PC-9 (cell line): ENCODE data around the gene IL22RA2. TPM values are rescaled to one million over a fixed set of nuclear protein-coding genes. Genes with fewer than 3 reads are reported as not detected.

Experiments
- BruUV-seq: library from RNA; stranded (reverse); fragments of 400-500 nt; replicated peaks from 2 replicates; lab custom pipeline; 2021; lab: Mats Ljungman, UMichigan
- CTCF ChIA-PET: fragments of 300-600 bp; sonication (Branson Sonifier 250); formaldehyde crosslinking; loops from one replicate; lab custom pipeline; 2022; ENCODE audit warnings: antibody characterized with exemption; lab: Charles Lee
- POLR2A ChIA-PET: fragments of 300-600 bp; sonication (Branson Sonifier 250); formaldehyde crosslinking; loops from one replicate; lab custom pipeline; 2022; ENCODE audit warnings: antibody characterized with exemption; ENCODE audit not compliant: unreplicated experiment; lab: Charles Lee
- DNase-seq, 2 experiments: peaks; one replicate each; pipeline versions ENCODE4 v3.0.0 to v3.0.0-alpha.2; 2015 to 2022; ENCODE audit warnings: mixed read lengths in 1 of 2
- H2AFZ ChIP-seq: fragments of 200-600 bp; sonication (generic); 2 replicates; pipeline ENCODE4 v1.8.1; 2017; ENCODE audit warnings: antibody characterized with exemption
- H3F3A ChIP-seq: fragments of 200-600 bp; sonication (generic); 2 replicates; pipeline ENCODE4 v1.8.1; 2017; ENCODE audit warnings: antibody characterized with exemption, mild to moderate bottlenecking, low read depth; ENCODE audit not compliant: insufficient read depth
- H3K27ac ChIP-seq: fragments of 200-600 bp; sonication (generic); 2 replicates; pipeline ENCODE4 v1.6.1; 2016; ENCODE audit warnings: mixed run types
- H3K27me3 ChIP-seq: fragments of 200-600 bp; sonication (generic); 2 replicates; pipeline ENCODE4 v1.6.1; 2016; ENCODE audit warnings: low read depth, mixed run types; ENCODE audit not compliant: insufficient read depth
- H3K36me3 ChIP-seq: fragments of 200-600 bp; sonication (generic); 2 replicates; pipeline ENCODE4 v1.6.1; 2016; ENCODE audit warnings: low read depth, mixed run types
- H3K4me1 ChIP-seq: fragments of 200-600 bp; sonication (generic); replicated peaks from 2 replicates; pipeline ENCODE4 v1.6.1; 2016; ENCODE audit warnings: mixed run types; ENCODE audit not compliant: insufficient read depth
- H3K4me2 ChIP-seq: fragments of 200-600 bp; sonication (generic); 2 replicates; pipeline ENCODE4 v1.6.1; 2017; ENCODE audit warnings: mixed run types
- H3K4me3 ChIP-seq: fragments of 200-600 bp; sonication (generic); 2 replicates; pipeline ENCODE4 v1.6.1; 2016; ENCODE audit warnings: mixed run types
- H3K79me2 ChIP-seq: fragments of 200-600 bp; sonication (generic); 2 replicates; pipeline ENCODE4 v1.6.1; 2017; ENCODE audit warnings: low read depth, mixed run types
- H3K9me2 ChIP-seq: fragments of 200-600 bp; sonication (generic); 2 replicates; pipeline ENCODE4 v1.8.1; 2017; ENCODE audit warnings: mild to moderate bottlenecking; ENCODE audit not compliant: insufficient read depth
- H3K9me3 ChIP-seq: fragments of 200-600 bp; sonication (generic); 2 replicates; pipeline ENCODE4 v1.8.1; 2016; ENCODE audit warnings: low read depth; ENCODE audit not compliant: insufficient read depth
- H4K20me1 ChIP-seq: fragments of 200-600 bp; sonication (generic); 2 replicates; pipeline ENCODE4 v1.8.1; 2017; ENCODE audit not compliant: insufficient read depth
- EZH2 ChIP-seq: fragments of 200-600 bp; sonication (generic); IDR thresholded peaks from 2 replicates; pipeline ENCODE4 v1.8.0; 2017; ENCODE audit warnings: antibody characterized with exemption, low read depth
- intact Hi-C: fragments of 100-400 bp; cut with micrococcal nuclease; formaldehyde crosslinking; loops from one replicate; pipeline ENCODE4 v1.10.0; 2022; ENCODE audit not compliant: unreplicated experiment
- total RNA-seq: library from RNA; stranded (reverse); gene quantifications from 2 replicates; pipeline ENCODE4 v1.2.3, GENCODE V29; 2021
- TF ChIP-seq, protein P1 (sequence below): fragments of 200-600 bp; sonication (generic); conservative IDR thresholded peaks from 2 replicates; pipeline ENCODE4 v1.6.1; 2017; ENCODE audit warnings: mixed run types, antibody characterized with exemption, mild to moderate bottlenecking, moderate library complexity

Gene IL22RA2
- total RNA-seq, 1 experiment from 2014 or later: not detected

DNA sequence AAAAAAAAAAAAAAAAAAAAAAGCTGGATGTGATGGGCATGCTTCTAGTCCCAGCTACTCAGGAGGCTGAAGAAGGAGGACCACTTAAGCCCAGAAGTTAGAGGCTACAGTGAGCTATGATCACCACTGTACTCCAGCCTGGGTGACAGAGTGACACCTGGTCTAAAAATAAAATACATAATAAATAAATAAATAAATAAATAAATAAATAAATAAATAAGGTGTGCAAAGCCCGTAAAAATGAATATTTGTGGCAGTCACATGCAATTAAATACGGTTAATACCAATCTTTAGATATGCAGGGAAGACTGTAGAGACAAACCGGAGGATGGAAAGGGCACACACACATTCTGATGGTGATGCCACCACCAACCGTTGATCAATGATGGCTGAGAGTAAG is 26.2 kb downstream of the IL22RA2 start:
- Histone ChIP-seq H2AFZ (no peak overlapping the region), H3K9me2 (no peaks in the 10 kb centered on the region), H3F3A (peaks cover 20% of the 10 kb centered on the region), H3K27ac (no peak overlapping the region), H3K9me3 (no peaks in the 10 kb centered on the region), H3K27me3 (no peaks in the 10 kb centered on the region), H3K4me3 (no peak overlapping the region), H3K79me2 (no peaks in the 10 kb centered on the region), H3K4me1 (peaks cover 23% of the 10 kb centered on the region), H4K20me1 (no peaks in the 10 kb centered on the region), H3K36me3 (no peaks in the 10 kb centered on the region), H3K4me2 (no peak overlapping the region)
- DNase-seq: no peak
- TF ChIP-seq, protein P1, sequence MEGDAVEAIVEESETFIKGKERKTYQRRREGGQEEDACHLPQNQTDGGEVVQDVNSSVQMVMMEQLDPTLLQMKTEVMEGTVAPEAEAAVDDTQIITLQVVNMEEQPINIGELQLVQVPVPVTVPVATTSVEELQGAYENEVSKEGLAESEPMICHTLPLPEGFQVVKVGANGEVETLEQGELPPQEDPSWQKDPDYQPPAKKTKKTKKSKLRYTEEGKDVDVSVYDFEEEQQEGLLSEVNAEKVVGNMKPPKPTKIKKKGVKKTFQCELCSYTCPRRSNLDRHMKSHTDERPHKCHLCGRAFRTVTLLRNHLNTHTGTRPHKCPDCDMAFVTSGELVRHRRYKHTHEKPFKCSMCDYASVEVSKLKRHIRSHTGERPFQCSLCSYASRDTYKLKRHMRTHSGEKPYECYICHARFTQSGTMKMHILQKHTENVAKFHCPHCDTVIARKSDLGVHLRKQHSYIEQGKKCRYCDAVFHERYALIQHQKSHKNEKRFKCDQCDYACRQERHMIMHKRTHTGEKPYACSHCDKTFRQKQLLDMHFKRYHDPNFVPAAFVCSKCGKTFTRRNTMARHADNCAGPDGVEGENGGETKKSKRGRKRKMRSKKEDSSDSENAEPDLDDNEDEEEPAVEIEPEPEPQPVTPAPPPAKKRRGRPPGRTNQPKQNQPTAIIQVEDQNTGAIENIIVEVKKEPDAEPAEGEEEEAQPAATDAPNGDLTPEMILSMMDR: no peak
- TF ChIP-seq EZH2: no peak
- intact Hi-C loops: no loop called here
- BruUV-seq: no TSS peak
- POLR2A ChIA-PET: no interaction called here
- CTCF ChIA-PET: no interaction called here

GRCh38 chr6:137146206-137146605 is 27.2 kb downstream of the IL22RA2 start:
- Histone ChIP-seq H3K36me3 (no peaks in the 10 kb centered on the region), H3K4me1 (peaks cover 23% of the 10 kb centered on the region), H3K27me3 (no peaks in the 10 kb centered on the region), H3K9me2 (no peaks in the 10 kb centered on the region), H3F3A (peaks cover 20% of the 10 kb centered on the region), H3K4me2 (no peak overlapping the region), H2AFZ (no peak overlapping the region), H3K9me3 (no peaks in the 10 kb centered on the region), H3K27ac (no peak overlapping the region), H3K79me2 (no peaks in the 10 kb centered on the region), H3K4me3 (no peak overlapping the region), H4K20me1 (no peaks in the 10 kb centered on the region)
- BruUV-seq: no TSS peak
- ChIA-PET CTCF (no interaction called here), POLR2A (no interaction called here)
- no peak for DNase-seq
- TF ChIP-seq EZH2: no peak
- TF ChIP-seq, protein P1: no peak
- intact Hi-C loops: no loop called here

- H3K4me3 ChIP-seq: no peak overlapping the region
- no peaks in the 10 kb centered on the region for H3K9me2 ChIP-seq
- no peaks in the 10 kb centered on the region for H3K36me3 ChIP-seq
- POLR2A ChIA-PET: no interaction called here
- H3K4me1 ChIP-seq: peaks cover 23% of the 10 kb centered on the region
- no peak overlapping the region for H2AFZ ChIP-seq
- H3K4me2 ChIP-seq: no peak overlapping the region
- no peaks in the 10 kb centered on the region for H3K79me2 ChIP-seq
- no peak overlapping the region for H3K27ac ChIP-seq
- TF ChIP-seq, protein P1: no peak
- TF ChIP-seq EZH2: no peak
- H3K27me3 ChIP-seq: no peaks in the 10 kb centered on the region
- peaks cover 20% of the 10 kb centered on the region for H3F3A ChIP-seq
- BruUV-seq: no TSS peak
- CTCF ChIA-PET: no interaction called here
- no peaks in the 10 kb centered on the region for H4K20me1 ChIP-seq
- no peaks in the 10 kb centered on the region for H3K9me3 ChIP-seq
- intact Hi-C loops: no loop called here
- no peak for DNase-seq
Measured at GRCh38 chr6:137145421-137145820, 28.0 kb downstream of the IL22RA2 start.
